ENCODE results near the gene SYNCRIP.
A peak's percentile ranks its signal among the peaks of the same experiment; 100 is the strongest.

Gene SYNCRIP

DNA sequence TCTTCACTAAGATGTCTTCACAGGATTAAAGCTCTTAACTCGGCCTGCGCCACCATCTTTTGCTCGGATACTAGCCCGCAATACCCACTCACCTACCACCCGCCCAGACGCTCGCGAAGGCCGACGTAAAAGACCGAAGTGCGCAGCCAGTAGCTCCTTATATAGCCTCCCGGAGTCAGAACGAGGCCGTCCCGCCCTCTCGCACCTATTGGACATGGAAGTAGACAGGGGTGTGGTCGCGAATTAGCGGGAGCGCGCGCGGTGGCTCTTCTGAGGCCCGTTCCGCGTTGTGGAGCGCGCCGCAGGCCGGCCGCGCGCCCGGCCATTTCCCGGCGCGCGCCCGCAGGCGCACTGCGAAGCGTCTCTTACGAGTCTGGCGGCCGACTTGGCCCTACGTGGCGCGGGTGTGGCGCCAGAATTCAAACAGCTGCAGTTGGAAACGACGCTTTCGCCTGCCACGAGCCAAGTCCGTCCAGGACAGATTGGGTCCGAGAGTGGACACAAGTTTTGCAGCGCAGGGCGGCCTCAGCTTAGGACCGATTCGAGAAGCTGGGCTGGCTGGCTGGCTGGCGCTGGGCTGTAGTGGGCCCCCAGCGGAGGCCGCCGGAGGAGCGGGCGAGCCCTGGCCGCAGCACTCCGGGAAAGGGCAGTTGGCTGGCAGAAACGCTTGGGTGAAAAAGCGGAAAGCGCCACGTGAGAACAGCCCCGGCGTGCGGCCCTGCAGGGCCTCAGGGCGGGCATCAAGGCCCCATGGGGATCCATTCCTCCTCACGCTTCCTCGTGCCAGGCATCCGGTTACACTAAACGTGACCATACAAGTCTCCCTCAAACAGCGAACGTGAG is 36.1 kb upstream of the SYNCRIP start (continued):
- TF ChIP-seq PATZ1 (CRISPR knock-in tag; IDR thresholded peaks at IDR 0.05; ENCODE audit: borderline replicate concordance) (0 out of 2 replicates have a peak, but pooled peaks have one; percentile 58), TOX (CRISPR knock-in tag; IDR thresholded peaks at IDR 0.05; ENCODE audit: borderline replicate concordance) (peak; percentile 77), ZFP30 (CRISPR knock-in tag; IDR thresholded peaks at IDR 0.05) (peak; percentile 20; the same call in 1 of the 2 replicates), CSRNP3 (CRISPR knock-in tag; IDR thresholded peaks at IDR 0.05) (no peak; the same call in 1 of the 2 replicates)

- ATAC-seq = peak; percentile 4; the same call in 2 of the 3 replicates
- TF ChIP-seq OSR1 (CRISPR knock-in tag; IDR thresholded peaks at IDR 0.05) = no peak
- TF ChIP-seq CSRNP3 (CRISPR knock-in tag; IDR thresholded peaks at IDR 0.05) = peak; percentile 84; the same call in 1 of the 2 replicates
- TF ChIP-seq GLIS3 (CRISPR knock-in tag; IDR thresholded peaks at IDR 0.05) = peak; percentile 86
These were observed 35.4 kb upstream of the SYNCRIP start for GRCh38 chr6:85678026-85678601.

- no peak for ATAC-seq
- no peak for TF ChIP-seq GLIS3 (CRISPR knock-in tag; IDR thresholded peaks at IDR 0.05)
- no peak for TF ChIP-seq ZNF70 (CRISPR knock-in tag; IDR thresholded peaks at IDR 0.05)
- no peak for TF ChIP-seq ISL1 (CRISPR knock-in tag; IDR thresholded peaks at IDR 0.05)
- TF ChIP-seq, protein P1, sequence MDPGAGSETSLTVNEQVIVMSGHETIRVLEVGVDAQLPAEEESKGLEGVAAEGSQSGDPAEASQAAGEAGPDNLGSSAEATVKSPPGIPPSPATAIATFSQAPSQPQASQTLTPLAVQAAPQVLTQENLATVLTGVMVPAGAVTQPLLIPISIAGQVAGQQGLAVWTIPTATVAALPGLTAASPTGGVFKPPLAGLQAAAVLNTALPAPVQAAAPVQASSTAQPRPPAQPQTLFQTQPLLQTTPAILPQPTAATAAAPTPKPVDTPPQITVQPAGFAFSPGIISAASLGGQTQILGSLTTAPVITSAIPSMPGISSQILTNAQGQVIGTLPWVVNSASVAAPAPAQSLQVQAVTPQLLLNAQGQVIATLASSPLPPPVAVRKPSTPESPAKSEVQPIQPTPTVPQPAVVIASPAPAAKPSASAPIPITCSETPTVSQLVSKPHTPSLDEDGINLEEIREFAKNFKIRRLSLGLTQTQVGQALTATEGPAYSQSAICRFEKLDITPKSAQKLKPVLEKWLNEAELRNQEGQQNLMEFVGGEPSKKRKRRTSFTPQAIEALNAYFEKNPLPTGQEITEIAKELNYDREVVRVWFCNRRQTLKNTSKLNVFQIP (CRISPR knock-in tag; IDR thresholded peaks at IDR 0.05; ENCODE audit: borderline replicate concordance, low read depth) = no peak
- no peak for TF ChIP-seq OSR1 (CRISPR knock-in tag; IDR thresholded peaks at IDR 0.05)
- no peak for TF ChIP-seq CSRNP3 (CRISPR knock-in tag; IDR thresholded peaks at IDR 0.05)
- no peak for TF ChIP-seq ESRRG (CRISPR knock-in tag; IDR thresholded peaks at IDR 0.05)
- no peak for TF ChIP-seq SNAI2 (CRISPR knock-in tag; IDR thresholded peaks at IDR 0.05)
- no peak for TF ChIP-seq TOX (CRISPR knock-in tag; IDR thresholded peaks at IDR 0.05; ENCODE audit: borderline replicate concordance)
- TF ChIP-seq ZNF565 (CRISPR knock-in tag; conservative IDR thresholded peaks at IDR 0.05; ENCODE audit: low read depth) = no peak
- TF ChIP-seq BACH2 (CRISPR knock-in tag; IDR thresholded peaks at IDR 0.05; ENCODE audit: borderline replicate concordance) = no peak
- TF ChIP-seq CREB5 (CRISPR knock-in tag; IDR thresholded peaks at IDR 0.05; ENCODE audit: low read depth) = no peak
- no peak for TF ChIP-seq ZC3H10 (CRISPR knock-in tag; IDR thresholded peaks at IDR 0.05)
These were observed 34.7 kb upstream of the SYNCRIP start for GRCh38 chr6:85677234-85677956.

Data from SK-N-SH treated with all-trans-retinoic acid at 6 μM for 48 hours (cell line).